GM10266 (cell line): ENCODE measurements around the gene RBM4B.
"Not testable (repeated sequence)": the region's sequence is repeated elsewhere in the genome, so short reads cannot be mapped to it uniquely, and the experiment has no call there.

Experiments
- DNase-seq: peaks from one replicate; pipeline ENCODE4 v3.0.0; 2012; ENCODE audit errors: extremely low spot score
- CTCF ChIP-seq: IDR thresholded peaks from 2 replicates; pipeline ENCODE4 v1.5.1; 2012; ENCODE audit warnings: mild to moderate bottlenecking, low read depth; ENCODE audit not compliant: control insufficient read depth, insufficient read depth; ENCODE audit errors: missing control alignments

The RBM4B gene

DNA sequence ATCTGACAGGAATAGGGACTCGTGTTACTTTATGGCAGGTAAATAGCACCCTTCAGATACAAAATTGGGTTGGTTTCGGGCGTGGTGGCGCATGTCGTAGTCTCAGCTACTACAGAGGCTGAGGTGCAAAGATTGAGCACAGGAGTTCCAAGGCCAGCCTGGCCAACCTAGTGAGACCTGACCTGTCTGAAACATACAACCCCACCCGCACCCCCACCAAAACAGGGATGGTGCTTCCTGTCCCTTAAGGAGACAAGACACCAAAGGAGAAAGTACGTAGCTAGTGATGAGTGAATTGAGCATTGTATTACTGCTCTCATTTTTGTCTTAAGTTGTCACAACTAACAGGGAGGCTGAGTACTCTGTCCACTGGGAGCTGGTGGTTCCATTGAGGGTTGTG, 25.0 kb downstream of the RBM4B start:
- no peak for TF ChIP-seq CTCF
- no peak for DNase-seq

- TF ChIP-seq CTCF, result no peak
- no peak for DNase-seq
Observed at GRCh38 chr11:66651016-66651415, 26.7 kb downstream of the RBM4B start.

- no peak for TF ChIP-seq CTCF
- DNase-seq, result no peak
Observed at GRCh38 chr11:66649903-66650302, 27.8 kb downstream of the RBM4B start.

DNA sequence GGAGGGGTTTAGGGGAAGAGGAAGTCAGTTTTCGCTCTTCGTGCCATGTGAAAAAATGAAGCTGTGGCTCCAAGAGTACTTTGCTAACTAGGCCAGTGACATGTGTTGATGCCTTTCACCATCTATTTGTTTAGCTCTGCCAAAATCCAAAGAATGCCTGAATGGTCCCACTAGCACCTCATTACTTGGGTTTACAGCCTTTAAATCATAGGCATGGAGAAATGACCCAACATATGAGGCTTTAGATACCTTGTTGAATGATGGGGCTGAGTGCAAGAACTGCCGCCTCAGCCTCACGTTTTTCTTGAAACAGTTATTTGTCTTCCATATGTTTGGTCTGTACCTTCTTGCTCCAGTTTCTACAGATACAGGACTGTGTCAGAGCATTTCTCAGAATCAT, 30.9 kb downstream of the RBM4B start:
- DNase-seq, result no peak
- no peak for TF ChIP-seq CTCF

DNA sequence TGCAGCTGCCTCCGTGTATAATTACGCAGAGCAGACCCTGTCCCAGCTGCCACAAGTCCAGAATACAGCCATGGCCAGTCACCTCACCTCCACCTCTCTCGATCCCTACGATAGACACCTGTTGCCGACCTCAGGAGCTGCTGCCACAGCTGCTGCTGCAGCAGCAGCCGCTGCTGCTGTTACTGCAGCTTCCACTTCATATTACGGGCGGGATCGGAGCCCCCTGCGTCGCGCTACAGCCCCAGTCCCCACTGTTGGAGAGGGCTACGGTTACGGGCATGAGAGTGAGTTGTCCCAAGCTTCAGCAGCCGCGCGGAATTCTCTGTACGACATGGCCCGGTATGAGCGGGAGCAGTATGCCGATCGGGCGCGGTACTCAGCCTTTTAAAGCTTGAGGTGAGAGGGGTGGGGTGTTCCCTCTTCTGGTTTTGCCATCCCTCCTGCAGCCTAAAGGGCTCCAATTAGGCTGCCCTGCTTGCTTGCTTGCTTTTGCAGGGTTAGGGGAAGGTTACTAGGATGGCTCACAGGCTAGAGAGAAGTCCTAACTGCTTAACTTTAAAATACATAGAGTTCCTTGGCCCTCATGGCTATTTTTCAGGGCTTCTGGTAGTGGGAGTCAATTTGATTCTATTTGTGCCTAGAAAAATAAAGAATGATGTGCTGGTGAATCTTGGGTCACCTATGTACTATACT, 33.8 kb downstream of the RBM4B start:
- TF ChIP-seq CTCF, result no peak
- DNase-seq, result no peak

- no peak for DNase-seq
Observed at GRCh38 chr11:66641834-66642233, 35.9 kb downstream of the RBM4B start.

DNA sequence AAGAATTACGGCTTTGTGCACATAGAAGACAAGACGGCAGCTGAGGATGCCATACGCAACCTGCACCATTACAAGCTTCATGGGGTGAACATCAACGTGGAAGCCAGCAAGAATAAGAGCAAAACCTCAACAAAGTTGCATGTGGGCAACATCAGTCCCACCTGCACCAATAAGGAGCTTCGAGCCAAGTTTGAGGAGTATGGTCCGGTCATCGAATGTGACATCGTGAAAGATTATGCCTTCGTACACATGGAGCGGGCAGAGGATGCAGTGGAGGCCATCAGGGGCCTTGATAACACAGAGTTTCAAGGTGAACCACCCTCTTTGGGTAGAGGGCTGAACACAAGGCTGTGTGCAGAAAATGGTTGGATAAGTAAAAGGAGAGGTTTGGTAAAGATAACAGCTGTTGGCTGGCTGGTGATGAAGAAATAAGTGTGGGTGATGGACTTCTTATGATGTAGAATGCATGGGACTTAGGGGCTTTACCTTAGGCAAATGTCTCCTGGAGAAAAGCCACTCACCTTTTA, 37.8 kb downstream of the RBM4B start:
- not testable (repeated sequence) for DNase-seq

More at GRCh38 chr11:66641834-66642233, 35.9 kb downstream of the RBM4B start:
- no peak for TF ChIP-seq CTCF
